Lung microvascular endothelial cell (primary cell): Measurements from ENCODE around the gene KATNB1. TPM values are rescaled to one million over a fixed set of nuclear protein-coding genes. Genes with fewer than 3 reads are reported as not detected.
"Not testable (repeated sequence)": the region's sequence is repeated elsewhere in the genome, so short reads cannot be mapped to it uniquely, and the experiment has no call there.

Source experiments
- DNase-seq, 2 donors: peaks; one replicate each; pipeline versions ENCODE4 v3.0.0 to v3.0.0-alpha.2; 2010; ENCODE audit warnings: low read depth in 2 of 2
- total RNA-seq: library from RNA; depleted of rRNA; stranded (reverse); fragments of >200 nt; gene quantifications from 2 replicates; pipeline ENCODE4 v1.2.1, GENCODE V29; 2014

KATNB1 gene
- total RNA-seq, 1 donor from 2014 or later: 23.2 TPM

DNA sequence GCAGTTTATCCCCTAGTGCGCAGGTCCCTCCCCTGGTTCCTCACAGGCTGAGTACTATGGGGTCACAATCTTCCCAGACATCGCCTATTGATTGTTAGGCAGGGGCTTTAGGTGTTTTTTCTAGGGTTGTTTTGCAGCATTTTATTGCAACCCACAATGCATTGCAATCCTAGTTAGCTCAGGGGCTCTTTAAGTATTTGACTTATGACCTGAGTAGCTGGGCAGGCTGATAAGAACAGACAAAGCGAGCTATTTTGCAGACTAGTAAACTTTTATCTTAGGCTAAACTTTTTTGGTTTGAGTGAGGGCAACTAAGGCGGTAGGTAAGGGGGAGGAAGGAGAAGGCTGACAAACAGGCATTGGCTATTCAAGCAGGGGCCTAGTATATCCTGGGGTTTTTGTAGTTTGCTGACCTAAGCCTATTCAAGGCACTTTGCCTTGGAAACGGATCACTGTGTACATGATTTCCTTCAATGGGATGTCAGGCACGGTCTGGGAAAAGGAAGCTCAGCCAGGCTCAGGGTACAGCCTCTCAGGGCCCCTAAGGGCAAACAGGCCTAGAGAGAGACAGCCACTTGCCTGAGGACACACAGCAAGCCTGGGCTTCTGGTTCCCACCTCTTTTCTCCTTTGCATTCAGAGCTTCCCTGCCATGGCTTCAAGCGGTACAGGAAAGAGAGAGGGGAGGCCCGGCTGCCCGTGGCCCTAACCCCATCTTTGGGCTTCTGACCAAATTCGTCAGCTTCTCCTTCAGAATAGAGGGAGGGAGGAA lies 34.6 kb upstream of the KATNB1 start:
- DNase-seq: peak in 1 of 2 donors; percentile 35

DNA sequence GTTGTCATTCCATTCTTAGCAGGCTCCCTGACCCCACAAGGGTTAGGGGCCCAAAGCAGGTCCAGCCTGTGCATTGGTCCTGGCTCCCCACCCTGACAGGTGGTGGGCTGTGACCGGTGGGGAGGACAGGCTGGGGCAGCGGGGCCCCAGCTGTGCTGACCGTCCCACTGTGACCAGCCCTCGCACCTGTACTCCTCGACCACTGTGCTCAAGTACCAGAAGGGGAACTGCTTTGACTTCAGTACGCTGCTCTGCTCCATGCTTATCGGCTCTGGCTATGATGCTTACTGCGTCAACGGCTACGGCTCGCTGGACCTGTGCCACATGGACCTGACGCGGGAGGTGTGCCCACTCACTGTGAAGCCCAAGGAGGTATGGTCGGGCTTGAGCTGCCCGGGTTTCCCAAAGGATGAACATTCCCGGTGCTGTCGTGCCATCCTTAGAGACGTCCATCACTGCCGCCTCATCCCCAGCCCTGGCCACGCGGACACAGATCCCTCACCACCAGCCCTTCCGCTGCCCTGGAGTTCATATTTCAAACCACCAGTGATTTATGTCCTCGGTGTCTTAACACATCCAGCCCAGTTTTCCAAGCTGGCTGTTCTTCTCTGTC lies 33.7 kb upstream of the KATNB1 start:
- DNase-seq: no peak

DNA sequence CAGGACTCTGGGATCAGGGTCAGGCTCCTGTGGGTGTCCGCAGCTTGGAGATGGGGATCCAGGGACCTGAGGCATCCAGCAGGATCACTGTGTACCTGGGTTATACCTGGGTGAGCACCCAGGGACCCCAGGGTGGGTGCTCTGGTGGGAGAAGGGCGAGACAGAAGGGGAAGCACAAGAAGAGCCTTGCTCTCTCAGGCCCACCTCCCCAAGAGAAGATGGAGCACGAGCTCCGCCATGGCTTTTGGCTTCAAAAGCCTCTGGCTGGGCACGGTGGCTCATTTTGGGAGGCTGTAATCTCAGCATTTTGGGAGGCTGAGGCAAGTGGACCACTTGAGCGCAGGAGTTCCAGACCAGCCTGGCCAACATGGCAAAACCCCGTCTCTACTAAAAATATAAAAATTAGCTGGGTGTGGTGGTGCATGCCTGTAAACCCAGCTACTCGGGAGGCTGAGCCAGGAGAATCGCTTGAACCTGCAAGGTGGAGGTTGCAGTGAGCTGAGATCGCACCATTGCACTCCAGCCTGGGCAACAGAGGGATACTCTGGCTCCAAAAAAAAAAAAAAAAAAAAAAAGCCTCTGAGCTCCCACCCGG lies 32.1 kb upstream of the KATNB1 start:
- DNase-seq: no peak

DNA sequence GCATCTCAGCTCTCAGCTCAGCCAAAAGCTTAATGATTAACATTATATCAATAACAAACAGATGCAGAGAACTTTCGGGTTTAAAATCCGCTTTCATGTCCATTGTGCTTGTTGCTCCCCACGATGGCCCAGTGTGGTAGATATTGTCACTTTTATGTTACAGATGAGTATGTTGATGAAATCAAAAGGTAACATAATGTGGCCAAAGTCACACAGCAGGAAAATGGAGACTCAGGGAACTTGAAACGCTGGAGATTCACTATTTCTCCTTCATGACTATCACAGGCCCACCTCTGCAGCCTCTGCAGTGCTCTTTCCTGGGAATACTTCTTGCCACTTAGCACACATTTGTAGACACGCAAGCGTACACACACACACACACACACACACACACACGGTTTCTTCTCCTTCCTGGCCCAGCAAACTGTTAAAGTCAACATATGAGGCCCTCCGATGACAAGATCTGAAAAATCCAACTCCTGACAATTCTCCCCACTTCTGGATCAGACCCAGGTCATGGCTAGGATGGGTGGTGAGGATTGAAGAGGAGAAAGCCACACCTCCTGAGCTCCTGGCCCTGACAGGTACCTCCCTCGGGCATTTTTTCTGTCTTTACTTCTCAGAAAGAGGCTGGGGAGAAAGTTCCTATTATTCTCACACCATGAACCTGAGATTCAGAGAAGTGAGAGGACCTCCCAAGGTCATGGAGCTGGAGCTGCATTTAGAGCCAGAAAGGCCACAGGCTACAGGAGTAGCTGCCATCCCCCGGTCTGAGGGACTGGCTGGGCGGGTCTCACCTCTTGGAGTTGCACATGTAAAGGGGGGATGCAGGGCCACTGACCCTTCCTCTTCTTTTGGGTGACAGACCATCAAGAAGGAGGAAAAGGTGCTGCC lies 31.3 kb upstream of the KATNB1 start:
- no peak for DNase-seq

DNA sequence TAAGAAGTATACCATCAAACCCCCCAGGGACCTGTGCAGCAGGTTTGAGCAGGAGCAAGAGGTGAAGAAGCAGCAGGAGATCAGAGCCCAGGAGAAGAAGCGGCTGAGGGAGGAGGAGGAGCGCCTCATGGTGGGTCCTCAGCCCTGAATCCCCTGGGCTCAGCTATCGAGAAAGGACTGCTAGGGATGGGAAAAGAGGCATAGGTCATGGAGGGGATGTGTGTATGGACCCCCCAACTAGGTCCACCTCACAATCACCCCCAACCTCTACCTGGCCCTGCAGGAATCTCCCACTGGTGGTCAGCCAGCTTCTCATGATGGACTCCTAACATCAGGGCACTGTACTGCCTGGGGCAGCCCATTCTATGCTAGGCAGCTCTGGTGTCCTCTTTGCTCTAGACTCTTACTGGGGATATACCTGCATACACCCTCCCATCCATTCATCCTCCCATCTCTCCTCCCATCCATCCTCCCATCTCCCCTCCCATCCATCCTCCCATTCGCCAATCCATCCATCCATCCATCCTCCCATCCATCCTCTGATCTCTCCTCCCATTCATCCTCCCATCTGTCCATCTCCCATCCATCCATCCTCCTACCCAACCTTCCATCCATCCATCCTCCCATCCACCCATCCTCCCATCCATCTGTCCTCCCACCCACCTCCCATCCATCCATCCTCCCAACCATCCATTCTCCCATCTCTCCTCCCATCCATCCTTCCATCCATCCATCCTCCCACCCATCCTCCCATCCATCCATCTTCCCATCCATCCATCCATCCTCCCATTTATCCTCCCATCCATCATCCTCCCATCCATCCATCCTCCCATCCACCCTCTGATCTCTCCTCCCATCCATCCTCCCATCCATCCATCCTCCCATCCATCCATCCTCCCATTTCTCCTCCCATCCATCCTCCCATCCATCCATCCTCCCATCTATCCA lies 30.4 kb upstream of the KATNB1 start:
- no peak for DNase-seq

DNA sequence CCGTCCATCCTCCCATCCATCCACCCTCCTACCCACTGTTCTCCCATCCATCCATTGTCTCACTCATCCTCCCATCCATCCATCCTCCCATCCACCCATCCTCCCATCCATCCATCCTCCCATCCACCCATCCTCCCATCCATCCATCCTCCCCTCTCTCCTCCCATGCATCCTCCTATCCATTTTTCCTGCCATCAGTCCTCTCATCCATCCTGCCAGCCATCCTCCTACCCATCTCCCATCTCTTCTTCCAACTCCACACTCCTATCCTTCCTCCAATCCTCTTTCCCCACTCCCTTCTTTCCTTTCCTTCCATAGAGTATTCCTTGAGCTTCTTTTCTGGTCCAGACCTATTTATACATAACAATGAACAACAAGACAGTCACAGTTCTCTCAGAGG lies 28.9 kb upstream of the KATNB1 start:
- DNase-seq: no peak

DNA sequence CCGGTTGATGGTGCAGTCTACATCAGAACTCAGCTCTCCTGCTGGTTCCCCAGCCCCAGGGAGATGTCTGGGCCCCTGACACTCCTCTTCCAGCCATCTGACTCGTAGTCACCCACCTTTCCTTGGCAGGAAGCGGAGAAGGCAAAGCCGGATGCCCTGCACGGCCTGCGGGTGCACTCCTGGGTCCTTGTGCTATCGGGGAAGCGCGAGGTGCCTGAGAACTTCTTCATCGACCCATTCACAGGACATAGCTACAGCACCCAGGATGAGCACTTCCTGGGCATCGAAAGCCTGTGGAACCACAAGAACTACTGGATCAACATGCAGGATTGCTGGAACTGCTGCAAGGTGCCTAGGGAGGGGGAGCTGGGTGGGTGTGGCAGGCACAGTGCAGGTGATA lies 28.2 kb upstream of the KATNB1 start:
- no peak for DNase-seq

DNA sequence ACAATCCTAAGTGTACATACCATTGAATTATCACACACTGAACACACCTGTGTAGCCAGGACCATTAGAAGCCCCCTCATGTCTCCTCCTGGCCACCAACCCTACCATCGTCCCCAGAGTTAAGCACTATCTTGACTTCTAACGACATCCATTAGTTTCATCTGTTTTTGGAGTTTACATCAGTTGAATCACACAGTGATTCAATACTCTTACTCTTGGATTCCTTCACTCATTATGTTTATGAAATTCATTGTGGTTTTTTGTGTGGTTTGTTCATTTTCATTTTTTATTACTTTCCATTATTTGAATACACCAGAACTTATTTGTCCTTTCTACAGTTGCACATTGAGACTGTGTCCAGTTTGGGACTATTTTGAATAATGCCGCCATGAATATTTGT lies 27.4 kb upstream of the KATNB1 start:
- DNase-seq: no peak

DNA sequence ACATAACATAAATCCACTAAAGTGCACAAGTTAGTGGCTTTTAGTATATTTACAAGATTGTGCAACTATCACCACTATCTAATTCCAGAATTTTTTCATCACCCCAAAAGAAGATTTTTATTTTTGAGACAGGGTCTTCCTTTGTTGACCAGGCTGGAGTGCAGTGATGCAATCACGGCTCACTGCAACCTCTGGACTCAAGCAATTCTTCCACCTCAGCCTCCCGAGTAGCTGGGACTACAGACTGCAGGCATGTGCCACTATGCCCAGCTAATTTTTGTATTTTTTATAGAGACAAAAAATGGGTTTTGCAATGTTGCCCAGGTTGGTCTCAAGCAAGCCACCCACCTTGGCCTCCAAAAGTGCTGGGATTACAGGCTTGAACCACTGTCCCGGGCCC lies 25.9 kb upstream of the KATNB1 start:
- no peak for DNase-seq

DNA sequence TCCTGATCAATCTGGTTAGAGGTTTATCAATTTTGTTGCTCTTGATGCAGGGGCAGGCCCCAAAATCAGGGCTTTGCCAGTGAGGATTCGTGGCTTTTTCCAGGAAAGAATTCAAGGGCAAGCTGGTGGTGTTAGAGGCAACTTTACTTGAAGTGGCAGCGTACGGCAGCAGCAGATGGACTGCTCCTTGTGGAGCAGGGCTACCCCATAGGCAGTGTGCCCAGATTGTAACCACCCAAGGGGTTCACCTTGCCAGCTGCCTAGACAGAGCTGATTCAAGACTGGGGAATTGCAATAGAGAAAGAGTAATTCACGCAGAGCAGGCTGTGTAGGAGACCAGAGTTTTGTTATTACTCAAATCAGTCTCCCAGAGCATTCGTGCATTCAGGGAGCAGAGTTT lies 24.2 kb upstream of the KATNB1 start:
- DNase-seq: no peak

DNA sequence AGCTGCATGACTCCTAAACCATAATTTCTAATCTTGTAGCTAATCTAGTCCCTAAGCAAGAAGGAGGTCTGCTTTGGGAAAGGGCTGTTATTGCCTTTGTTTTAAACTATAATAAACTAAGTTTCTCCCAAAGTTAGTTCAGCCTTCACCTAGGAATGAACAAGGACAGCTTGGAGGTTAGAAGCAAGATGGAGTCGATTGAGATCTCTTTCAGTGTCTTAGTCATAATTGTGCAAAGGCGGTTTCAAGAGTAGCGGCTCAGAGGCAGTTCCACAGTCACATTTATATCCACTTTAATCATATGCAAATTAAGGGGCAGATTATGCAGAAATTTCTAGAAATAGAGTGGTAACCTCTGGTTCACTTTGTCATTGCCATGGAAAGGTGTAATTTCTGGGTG lies 23.6 kb upstream of the KATNB1 start:
- DNase-seq: no peak

DNA sequence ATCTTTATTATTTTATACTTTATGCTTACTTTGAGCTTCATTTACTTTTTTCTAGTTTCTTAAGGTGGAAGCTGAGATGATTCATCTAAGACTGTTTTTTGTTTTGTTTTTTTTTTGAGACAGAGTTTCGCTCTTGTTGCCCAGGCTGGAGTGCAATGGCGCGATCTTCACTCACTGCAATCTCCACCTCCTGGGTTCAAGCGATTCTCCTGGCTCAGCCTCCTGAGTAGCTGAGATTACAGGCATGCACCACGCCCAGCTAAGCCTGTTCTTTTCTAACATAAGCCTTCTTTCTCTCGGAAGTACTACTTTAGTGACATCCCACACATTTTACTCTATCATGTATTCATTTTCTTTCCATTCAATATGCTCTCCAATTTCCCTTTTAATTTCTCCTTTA lies 23.0 kb upstream of the KATNB1 start:
- not testable (repeated sequence) for DNase-seq

DNA sequence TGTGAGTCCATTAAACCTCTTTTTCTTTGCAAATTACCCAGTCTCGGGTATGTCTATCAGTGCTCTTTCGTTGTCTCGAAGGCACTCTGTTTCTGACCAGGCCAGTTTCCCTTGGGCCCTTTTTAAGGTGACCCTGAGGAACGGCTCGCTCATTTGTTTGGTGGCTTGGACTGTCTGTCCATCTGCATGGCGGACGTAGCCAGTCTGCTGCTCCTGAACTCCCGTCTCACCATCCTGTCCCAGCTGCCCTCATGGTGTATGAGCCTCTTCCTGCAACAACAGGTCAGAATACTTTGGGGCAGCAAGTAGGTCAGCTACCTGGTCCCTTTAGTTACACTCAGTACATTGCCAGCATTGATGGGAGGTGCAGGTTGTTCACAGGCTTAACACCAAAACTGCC lies 22.0 kb upstream of the KATNB1 start:
- no peak for DNase-seq

DNA sequence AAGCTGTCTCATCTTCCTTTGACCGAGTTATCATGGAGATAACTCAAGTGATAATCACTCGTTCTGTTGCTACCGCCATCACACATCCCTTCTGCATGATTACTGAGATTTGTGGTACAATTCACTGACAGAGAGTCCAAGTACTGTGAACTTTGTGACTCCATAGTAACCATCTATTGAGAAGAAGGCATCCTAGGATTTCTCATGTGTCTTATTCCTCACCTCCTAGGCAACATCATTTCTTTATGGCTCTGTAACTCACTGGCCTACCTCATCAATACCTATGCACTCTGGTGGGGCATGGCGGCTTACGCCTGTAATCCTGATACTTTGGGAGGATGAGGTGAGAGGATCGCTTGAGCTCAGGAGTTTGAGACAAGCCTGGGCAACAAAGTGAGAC lies 21.5 kb upstream of the KATNB1 start:
- no peak for DNase-seq

DNA sequence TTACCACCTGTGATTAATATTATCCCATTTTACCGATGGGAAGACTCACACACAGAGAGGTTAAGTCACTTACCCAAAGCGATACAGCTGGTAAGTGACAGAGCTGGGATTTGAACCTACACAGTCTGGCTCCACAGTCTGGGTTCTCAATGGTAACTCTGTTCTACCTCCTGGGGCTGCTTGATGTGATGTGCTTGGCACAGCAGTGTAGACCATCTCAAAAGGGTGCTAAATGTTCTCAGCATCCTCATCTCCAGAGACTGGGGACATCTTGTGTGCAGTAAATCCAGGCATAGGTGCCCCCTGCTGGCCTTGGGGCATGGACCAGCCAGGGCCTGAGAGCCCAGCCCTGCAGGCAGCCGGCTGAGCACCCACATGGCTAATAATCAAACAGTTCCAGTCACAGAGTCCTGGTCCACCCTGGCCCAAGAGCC lies 15.4 kb upstream of the KATNB1 start:
- peak; percentile 75 to 85 for DNase-seq

DNA sequence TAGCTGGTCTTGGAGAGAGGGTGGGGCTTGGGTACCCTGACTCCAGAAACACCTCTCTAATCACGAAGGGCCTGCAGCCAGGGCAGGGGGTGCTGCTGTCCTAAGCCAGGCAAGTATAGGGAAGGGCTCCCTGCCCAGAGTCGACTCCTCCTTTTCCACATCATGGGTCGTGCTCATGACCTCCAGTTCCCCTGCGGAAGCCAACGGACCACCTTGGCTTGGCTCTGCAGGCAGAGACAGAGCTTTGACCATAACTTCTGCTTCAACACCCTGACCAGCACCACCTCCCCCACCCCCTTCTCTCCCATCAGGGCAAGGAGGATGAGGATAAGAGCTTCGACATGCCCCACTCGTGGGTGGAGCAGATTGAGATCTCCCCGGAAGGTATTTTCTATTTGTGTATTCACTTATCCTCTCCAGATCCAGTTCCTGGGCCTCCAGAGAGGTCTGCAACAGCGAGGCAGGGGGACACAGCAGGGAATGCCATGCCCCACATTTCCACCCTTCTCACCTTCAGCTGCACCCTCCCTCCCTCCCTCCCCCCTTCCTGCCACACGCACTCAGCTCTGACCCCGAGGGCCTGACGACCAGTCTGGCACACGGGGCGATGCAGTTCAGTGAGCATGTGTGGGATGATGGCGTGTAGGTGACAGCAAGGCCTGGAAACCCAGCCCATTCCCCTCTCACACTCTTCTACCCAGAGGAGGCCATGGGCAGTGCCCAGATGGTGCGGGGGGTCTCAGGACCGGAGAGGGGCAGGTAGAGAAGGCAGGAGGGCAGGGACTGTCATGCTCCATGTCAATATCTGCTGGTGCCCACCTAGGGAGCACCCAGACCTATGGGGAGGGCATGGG lies 14.0 kb upstream of the KATNB1 start:
- no peak for DNase-seq

DNA sequence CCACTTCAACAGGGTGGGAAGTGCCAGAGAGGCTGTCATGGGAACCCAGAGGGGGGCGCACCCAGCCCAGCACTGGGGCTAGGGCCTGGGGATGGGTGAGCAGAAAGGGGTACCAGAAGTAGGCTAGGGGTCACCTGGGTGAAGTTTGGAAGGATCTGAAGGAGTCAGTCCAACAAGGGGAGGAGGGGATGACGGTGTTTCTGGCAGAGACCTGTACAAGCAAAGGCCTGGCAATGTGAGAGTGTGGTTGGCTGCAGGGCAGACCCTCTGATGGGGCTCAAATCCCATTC lies 13.4 kb upstream of the KATNB1 start:
- DNase-seq: no peak

DNA sequence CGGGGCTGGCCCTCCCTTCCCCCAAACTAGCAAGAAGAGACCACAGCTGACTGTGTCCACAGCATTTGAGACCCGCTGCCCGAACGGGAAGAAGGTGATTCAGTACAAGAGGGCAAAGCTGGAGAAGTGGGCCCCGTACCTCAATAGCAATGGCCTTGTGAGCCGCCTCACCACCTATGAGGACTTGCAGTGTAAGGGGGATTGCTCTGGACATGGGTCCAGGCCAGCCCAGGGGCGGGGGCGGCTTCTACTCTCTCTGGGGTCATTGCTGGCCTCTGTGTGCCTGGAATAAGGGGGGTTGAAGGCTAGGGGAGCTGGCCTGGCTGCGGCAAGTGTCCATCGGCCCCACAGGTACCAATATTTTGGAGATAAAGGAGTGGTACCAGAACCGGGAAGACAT lies 12.9 kb upstream of the KATNB1 start:
- no peak for DNase-seq

DNA sequence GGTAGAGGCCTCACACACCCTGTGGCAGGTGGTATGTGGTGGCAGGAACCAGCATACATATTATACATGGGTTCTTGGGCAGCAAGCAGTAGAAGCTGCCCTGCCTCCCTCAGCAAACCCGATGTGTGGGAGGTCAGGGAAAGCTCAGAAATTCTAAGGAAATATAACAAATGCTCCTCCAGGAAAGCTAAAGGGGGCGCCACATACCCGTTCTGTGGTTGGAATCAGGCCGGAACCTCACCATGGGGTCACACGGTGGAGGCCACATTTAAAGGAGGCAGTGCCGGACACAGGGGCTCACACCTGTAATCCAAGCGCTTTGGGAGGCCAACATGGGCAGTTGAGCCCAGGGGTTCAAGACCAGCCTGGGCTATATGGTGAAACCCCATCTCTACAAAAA lies 12.4 kb upstream of the KATNB1 start:
- DNase-seq: peak; percentile 10 to 41

DNA sequence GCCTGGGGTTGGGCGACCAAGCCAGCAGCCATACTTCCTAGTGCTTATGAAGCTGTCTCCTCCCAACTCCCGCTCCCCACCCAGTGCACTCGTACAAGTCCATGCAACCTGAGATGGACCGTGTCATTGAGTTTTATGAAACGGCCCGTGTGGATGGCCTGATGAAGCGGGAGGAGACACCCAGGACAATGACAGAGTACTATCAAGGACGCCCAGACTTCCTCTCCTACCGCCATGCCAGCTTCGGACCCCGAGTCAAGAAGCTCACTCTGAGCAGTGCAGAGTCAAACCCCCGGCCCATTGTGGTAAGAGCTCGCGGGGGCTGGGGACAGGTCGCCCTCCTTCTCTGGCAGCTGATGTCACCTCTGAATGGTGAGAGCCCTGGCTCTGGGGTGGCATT lies 11.0 kb upstream of the KATNB1 start:
- no peak for DNase-seq
